Measurements from ENCODE around the gene MAN2A1. TPM values are rescaled to one million over a fixed set of nuclear protein-coding genes. Genes with fewer than 3 reads are reported as not detected.

Gene MAN2A1
- total and polyA plus RNA-seq, 2 experiments from 2014 or later: 4.4 to 8.6 TPM

GRCh38 chr5:109688970-109689739 is 572 bp upstream of the MAN2A1 start:
- Histone ChIP-seq H3K4me1 (ENCODE audit: low read depth) (no peaks in the 10 kb centered on the region), H3K27me3 (no peaks in the 10 kb centered on the region), H3K36me3 (no peaks in the 10 kb centered on the region), H3K4me3 (peak overlapping the region; percentile 89), H3K27ac (peak overlapping the region; percentile 72), H3K9me3 (ENCODE audit: low read depth) (no peaks in the 10 kb centered on the region)
- TF ChIP-seq CTCF (IDR thresholded peaks at IDR 0.05; ENCODE audit: low read depth, low read length): peak; percentile 3
- DNase-seq (ENCODE audit: low read depth in 1 of 2, low spot score in 1 of 2): peak; percentile 94

GRCh38 chr5:109690242-109690974 is 681 bp downstream of the MAN2A1 start:
- no peaks in the 10 kb centered on the region for H3K9me3 ChIP-seq (ENCODE audit: low read depth)
- H3K4me3 ChIP-seq: peak overlapping the region; percentile 89
- H3K4me1 ChIP-seq (ENCODE audit: low read depth): no peaks in the 10 kb centered on the region
- no peak for TF ChIP-seq CTCF (IDR thresholded peaks at IDR 0.05; ENCODE audit: low read depth, low read length)
- no peaks in the 10 kb centered on the region for H3K27me3 ChIP-seq
- peak; percentile 46 to 55 for DNase-seq (ENCODE audit: low read depth in 1 of 2, low spot score in 1 of 2)
- no peak overlapping the region for H3K27ac ChIP-seq
- H3K36me3 ChIP-seq: no peaks in the 10 kb centered on the region

GRCh38 chr5:109690975-109691574 is 1.3 kb downstream of the MAN2A1 start:
- no peaks in the 10 kb centered on the region for H3K27me3 ChIP-seq
- TF ChIP-seq CTCF (IDR thresholded peaks at IDR 0.05; ENCODE audit: low read depth, low read length): peak; percentile 78
- H3K36me3 ChIP-seq: no peaks in the 10 kb centered on the region
- H3K27ac ChIP-seq: no peak overlapping the region
- H3K4me3 ChIP-seq: peak overlapping the region; percentile 89
- DNase-seq (ENCODE audit: low read depth in 1 of 2, low spot score in 1 of 2): peak; percentile 63 to 84
- no peaks in the 10 kb centered on the region for H3K4me1 ChIP-seq (ENCODE audit: low read depth)
- no peaks in the 10 kb centered on the region for H3K9me3 ChIP-seq (ENCODE audit: low read depth)

GRCh38 chr5:109691996-109692395 is 2.3 kb downstream of the MAN2A1 start:
- no peak overlapping the region for H3K27ac ChIP-seq
- no peak for TF ChIP-seq CTCF (IDR thresholded peaks at IDR 0.05; ENCODE audit: low read depth, low read length)
- no peak overlapping the region for H3K4me3 ChIP-seq
- H3K36me3 ChIP-seq: no peaks in the 10 kb centered on the region
- H3K27me3 ChIP-seq: no peaks in the 10 kb centered on the region
- peak; percentile 52 to 61 for DNase-seq (ENCODE audit: low read depth in 1 of 2, low spot score in 1 of 2)
- no peaks in the 10 kb centered on the region for H3K4me1 ChIP-seq (ENCODE audit: low read depth)
- H3K9me3 ChIP-seq (ENCODE audit: low read depth): no peaks in the 10 kb centered on the region

- H3K27ac ChIP-seq: no peak overlapping the region
- H3K27me3 ChIP-seq: no peaks in the 10 kb centered on the region
- no peak for TF ChIP-seq CTCF (IDR thresholded peaks at IDR 0.05; ENCODE audit: low read depth, low read length)
- no peak overlapping the region for H3K4me3 ChIP-seq
- H3K4me1 ChIP-seq (ENCODE audit: low read depth): no peaks in the 10 kb centered on the region
- H3K9me3 ChIP-seq (ENCODE audit: low read depth): no peaks in the 10 kb centered on the region
- no peaks in the 10 kb centered on the region for H3K36me3 ChIP-seq
- no peak for DNase-seq (ENCODE audit: low read depth in 1 of 2, low spot score in 1 of 2)
Measured at GRCh38 chr5:109692852-109693251, 3.1 kb downstream of the MAN2A1 start.
